NCI-H146 treated with DMSO at 0.1 percent for 48 hours (cell line): ENCODE data around the gene WNT2.
"Not testable (repeated sequence)": the region's sequence is repeated elsewhere in the genome, so short reads cannot be mapped to it uniquely, and the experiment has no call there.

Experiments
- DNase-seq: peaks from one replicate; lab custom pipeline; 2025; ENCODE audit not compliant: unreplicated experiment; lab: John Stamatoyannopoulos, UW

WNT2 gene

DNA sequence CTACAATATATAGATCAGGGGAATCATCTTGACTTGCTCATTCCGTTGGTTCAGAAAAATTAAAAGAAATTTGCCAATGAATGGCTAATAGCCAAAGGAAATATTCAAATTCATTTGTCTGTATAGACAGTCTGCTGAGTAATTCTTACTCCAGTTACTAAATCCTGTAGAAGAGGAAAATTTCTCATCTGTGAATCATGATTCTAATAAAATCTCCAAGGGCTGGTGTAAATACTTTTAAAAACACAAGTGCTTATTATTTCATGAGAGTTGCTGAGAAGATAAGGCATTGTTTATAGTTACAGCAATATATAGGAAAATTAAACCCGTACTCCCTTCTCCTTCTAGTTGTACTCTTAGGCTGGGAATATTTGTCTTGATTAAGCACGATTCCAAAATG lies 53.0 kb downstream of the WNT2 start:
- DNase-seq = no peak

GRCh38 chr7:117269417-117269816 lies 53.4 kb downstream of the WNT2 start:
- DNase-seq = no peak

- DNase-seq = no peak
Observed at GRCh38 chr7:117264716-117265115, 58.1 kb downstream of the WNT2 start.

DNA sequence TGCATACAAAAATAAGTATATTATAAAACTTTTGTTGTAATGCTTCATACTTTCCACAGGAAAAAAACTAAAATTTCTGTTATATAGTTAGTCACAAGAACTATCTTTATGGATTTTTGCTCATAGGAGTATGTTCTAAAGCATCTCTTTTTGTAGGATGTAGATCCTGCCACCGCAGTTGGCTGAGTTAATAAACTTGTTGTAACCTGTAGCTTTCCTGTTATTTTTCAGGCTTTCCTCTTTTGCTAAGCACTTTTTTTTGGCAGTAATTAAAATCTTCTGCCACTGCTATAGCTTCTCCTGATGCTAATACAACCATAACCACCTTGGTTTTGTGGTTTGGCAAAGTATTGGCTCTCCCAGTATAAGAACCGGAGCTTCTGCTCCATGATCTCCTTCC lies 60.3 kb downstream of the WNT2 start:
- DNase-seq = no peak

DNA sequence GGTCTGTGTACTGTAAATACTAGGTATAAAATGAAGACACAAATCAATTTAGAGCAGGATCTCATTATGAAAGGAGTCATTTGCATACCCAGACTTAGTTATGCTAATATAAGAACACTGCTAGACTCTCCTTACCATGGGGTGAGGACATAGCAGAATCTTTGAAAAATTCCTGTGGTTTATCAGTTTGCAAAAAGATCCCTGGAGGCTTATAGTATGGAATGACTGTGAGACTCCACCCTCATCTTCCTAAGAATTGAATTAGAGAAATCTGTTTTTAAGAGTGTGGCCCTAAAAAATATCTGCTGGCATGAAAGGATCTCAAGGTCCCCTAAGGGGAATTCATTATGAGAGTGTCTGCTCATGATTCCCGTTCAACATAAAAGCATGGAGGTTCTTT lies 63.2 kb downstream of the WNT2 start:
- DNase-seq = no peak

DNA sequence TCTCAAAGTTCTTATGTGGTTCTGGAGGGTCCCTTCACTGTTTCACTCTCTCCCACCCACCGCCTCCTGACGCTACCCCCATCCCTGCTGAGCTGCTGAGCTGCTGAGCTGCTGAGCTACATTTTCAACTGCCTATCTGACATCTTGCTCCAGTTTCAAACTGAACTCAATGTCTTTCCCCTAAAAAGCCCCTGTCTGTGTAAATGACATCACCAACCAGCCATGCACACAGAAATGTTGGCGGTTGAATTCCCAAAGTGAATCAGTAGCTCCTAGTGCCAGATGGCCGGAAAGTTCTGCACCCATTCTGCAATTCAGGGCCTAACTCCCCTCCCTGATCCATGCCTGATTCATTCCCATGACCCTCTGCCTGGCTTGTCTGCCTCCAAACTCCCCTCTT lies 71.2 kb downstream of the WNT2 start:
- no peak for DNase-seq

DNA sequence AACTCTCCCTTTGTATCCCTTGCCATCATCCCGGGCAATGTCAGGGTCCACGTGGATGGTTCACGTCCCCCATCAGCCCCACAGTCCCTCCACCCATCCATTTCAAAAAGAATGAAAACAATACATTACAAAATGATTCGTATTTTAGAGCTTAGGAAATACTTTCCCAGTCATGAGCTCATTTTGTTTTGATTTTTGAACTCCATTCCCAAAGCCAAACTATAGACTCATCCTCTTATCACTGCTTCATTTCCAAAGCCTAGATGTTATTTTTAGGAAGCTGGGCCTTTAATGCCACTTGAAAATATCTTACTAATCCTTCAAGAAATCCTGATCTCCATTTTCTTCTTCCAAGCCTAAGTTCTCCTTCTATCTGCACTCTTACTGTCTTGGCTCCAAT lies 72.1 kb downstream of the WNT2 start:
- DNase-seq = no peak

GRCh38 chr7:117250245-117250644 lies 72.6 kb downstream of the WNT2 start:
- no peak for DNase-seq

GRCh38 chr7:117249696-117250095 lies 73.2 kb downstream of the WNT2 start:
- no peak for DNase-seq

DNA sequence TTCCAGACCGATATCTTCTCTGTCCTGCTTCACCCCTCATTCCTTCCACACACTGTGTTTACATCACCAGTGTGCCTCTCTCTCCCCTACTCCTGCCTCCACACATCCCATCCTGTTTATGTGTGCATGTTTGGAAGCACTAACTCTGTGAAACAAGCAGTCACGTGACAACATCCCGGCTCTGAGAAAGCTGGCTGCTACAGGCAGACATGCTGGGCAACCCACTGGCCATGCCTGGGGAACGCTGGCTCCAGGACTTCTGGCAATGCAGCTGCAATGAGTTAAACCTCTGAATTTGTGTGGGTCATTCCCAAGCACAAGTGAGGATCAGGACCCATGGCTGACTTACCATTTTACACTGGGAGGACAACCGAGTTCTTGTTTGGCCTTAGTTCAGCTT lies 74.0 kb downstream of the WNT2 start:
- no peak for DNase-seq

GRCh38 chr7:117247809-117248208 lies 75.0 kb downstream of the WNT2 start:
- DNase-seq = no peak

- not testable (repeated sequence) for DNase-seq
Observed at GRCh38 chr7:117245703-117246102, 77.2 kb downstream of the WNT2 start.

DNA sequence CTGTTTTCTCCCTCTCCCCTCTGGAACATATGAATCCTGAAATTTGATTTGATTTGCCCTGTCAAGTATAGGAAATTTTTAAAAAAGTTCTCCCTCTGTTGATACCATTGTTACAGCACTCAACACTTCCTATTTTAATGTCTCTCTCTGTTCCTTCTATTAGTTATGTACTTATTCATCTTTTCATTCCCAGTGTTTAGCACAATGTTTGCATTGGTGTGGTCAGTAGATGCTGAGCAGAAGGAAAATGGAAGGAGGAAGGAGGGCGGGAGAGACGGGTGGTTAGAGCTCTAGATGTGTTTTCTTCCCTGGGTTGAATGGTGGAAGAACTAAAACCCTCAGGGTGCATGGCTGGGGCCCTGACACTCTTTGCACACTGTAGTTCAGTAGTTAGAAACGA lies 79.5 kb downstream of the WNT2 start:
- DNase-seq = no peak

DNA sequence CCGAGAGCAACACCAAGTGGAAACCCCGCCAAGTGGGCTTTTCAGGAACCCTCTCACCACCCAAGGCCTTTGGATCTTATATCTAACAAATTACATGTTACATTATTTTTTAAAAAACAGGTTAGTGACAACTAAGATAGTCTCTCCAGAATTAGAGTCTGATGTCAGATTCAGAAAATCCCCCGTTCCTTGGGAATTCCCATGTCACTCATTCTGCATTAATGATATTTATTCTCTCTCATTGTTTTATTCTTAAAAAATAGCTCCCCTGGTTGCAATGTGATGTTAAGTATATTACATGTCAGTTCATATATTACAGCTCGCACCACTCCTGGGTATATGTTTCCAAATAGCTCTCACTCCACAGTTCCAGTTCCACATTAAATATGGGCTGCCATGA lies 81.8 kb downstream of the WNT2 start:
- DNase-seq = no peak

- DNase-seq = no peak
Observed at GRCh38 chr7:117238937-117239336, 83.9 kb downstream of the WNT2 start.

- DNase-seq = no peak
Observed at GRCh38 chr7:117238472-117238871, 84.4 kb downstream of the WNT2 start.

DNA sequence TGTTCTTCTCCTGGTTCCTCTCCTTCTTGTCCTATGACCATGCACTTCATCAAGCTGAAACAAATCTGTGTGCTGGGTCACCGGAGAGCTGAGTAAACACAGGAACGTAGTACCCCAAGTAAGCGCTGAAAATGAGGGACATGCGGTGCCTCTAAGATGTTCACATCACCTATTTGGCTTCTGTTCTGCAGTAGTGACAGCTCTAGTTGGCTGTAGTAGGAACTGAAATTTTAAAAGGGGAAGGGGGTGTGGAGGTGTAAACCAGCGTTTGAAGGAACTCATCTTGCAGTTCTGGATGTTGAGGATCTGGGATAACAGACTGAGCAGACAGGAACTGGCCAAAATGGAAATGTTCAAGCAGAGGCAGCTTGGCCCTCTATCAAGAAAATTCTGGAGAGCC lies 85.2 kb downstream of the WNT2 start:
- no peak for DNase-seq

- DNase-seq = no peak
Observed at GRCh38 chr7:117231047-117231359, 91.9 kb downstream of the WNT2 start.

- no peak for DNase-seq
Observed at GRCh38 chr7:117230276-117231046, 92.4 kb downstream of the WNT2 start.

GRCh38 chr7:117229350-117229749 lies 93.5 kb downstream of the WNT2 start:
- no peak for DNase-seq

- DNase-seq = no peak
Observed at GRCh38 chr7:117227091-117227490, 95.8 kb downstream of the WNT2 start.

DNA sequence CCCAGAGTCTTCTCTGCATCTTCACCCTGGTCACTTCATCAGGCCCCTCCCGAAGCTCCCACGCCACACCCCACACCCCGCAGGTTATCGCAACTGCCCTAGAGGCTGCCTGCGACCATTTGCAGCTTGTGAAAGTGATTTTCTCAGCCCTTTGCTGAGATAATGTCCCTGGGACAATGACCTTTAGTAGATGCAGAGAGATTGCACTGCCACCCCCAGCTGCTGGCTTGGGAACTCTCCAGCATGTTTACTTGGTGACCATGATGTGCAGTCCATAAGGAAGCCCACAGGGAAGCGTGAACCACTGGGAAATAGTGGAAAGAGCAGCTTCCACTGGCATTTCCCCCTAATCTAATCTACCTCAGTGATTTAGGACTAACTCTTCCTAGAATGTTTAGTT lies 97.3 kb downstream of the WNT2 start:
- no peak for DNase-seq
